Smooth muscle cell (in vitro differentiated cells): Measurements from ENCODE around the gene FCN1. TPM values are rescaled to one million over a fixed set of nuclear protein-coding genes. Genes with fewer than 3 reads are reported as not detected.

Source experiments
- DNase-seq: peaks from one replicate; lab custom pipeline; 2025; ENCODE audit not compliant: unreplicated experiment; lab: John Stamatoyannopoulos, UW
- H2AFZ ChIP-seq: fragments of 200-600 bp; sonication (generic); 2 replicates; pipeline ENCODE4 v1.6.0; 2016; ENCODE audit warnings: antibody characterized with exemption, low read depth, mild to moderate bottlenecking
- H3F3A ChIP-seq: fragments of 200-600 bp; sonication (generic); 2 replicates; pipeline ENCODE4 v1.6.0; 2017; ENCODE audit warnings: antibody characterized with exemption, low read depth
- H3K27ac ChIP-seq: fragments of 200-600 bp; sonication (generic); 2 replicates; pipeline ENCODE4 v1.5.1; 2016; ENCODE audit warnings: low read depth, mild to moderate bottlenecking
- H3K27me3 ChIP-seq: fragments of 200-600 bp; sonication (generic); 2 replicates; pipeline ENCODE4 v1.6.1; 2016; ENCODE audit warnings: low read depth, mild to moderate bottlenecking
- H3K36me3 ChIP-seq: fragments of 200-600 bp; sonication (generic); 2 replicates; pipeline ENCODE4 v1.5.1; 2016; ENCODE audit warnings: low read depth
- H3K4me1 ChIP-seq: fragments of 200-600 bp; sonication (generic); 2 replicates; pipeline ENCODE4 v1.5.1; 2016; ENCODE audit warnings: low read depth
- H3K4me2 ChIP-seq: fragments of 200-600 bp; sonication (generic); 2 replicates; pipeline ENCODE4 v1.6.0; 2016; ENCODE audit warnings: mild to moderate bottlenecking
- H3K4me3 ChIP-seq: fragments of 200-600 bp; sonication (generic); 2 replicates; pipeline ENCODE4 v1.5.1; 2016; ENCODE audit warnings: mild to moderate bottlenecking
- H3K79me2 ChIP-seq: fragments of 200-600 bp; sonication (generic); 2 replicates; pipeline ENCODE4 v1.6.0; 2016; ENCODE audit warnings: low read depth, mild to moderate bottlenecking
- H3K9ac ChIP-seq: fragments of 200-600 bp; sonication (generic); 2 replicates; pipeline ENCODE4 v1.6.0; 2016; ENCODE audit warnings: low read depth
- H3K9me3 ChIP-seq: fragments of 200-600 bp; sonication (generic); replicated peaks from 2 replicates; pipeline ENCODE4 v1.5.1; 2016; ENCODE audit warnings: low read depth
- H4K20me1 ChIP-seq: fragments of 200-600 bp; sonication (generic); 2 replicates; pipeline ENCODE4 v1.6.0; 2016; ENCODE audit warnings: low read depth
- WGBS: methylation state at CpG from one replicate; pipeline ENCODE4 v1.1.7; 2016; ENCODE audit warnings: low lambda C conversion rate; 5-methylcytosine and 5-hydroxymethylcytosine counted together
- polyA plus RNA-seq: library from polyadenylated mRNA; unstranded; fragments of >200 nt; fragmentation: Nextera tagmentation; extraction: Ambion mirVana; gene quantifications from 2 replicates; pipeline ENCODE4 v1.2.1, GENCODE V29; 2016
- total RNA-seq: library from RNA; depleted of rRNA; stranded (reverse); fragments of >200 nt; gene quantifications from 2 replicates; pipeline ENCODE4 v1.2.3, GENCODE V29; 2014
- TF ChIP-seq, protein P1 (sequence below): fragments of 200-600 bp; sonication (generic); IDR thresholded peaks from 2 replicates; pipeline ENCODE4 v1.5.1; 2017; ENCODE audit warnings: borderline replicate concordance, mild to moderate bottlenecking, antibody characterized with exemption; ENCODE audit not compliant: insufficient read depth, poor library complexity, severe bottlenecking

FCN1 gene
- total and polyA plus RNA-seq, 2 experiments from 2014 or later = 0.13 TPM; not detected in 1

DNA sequence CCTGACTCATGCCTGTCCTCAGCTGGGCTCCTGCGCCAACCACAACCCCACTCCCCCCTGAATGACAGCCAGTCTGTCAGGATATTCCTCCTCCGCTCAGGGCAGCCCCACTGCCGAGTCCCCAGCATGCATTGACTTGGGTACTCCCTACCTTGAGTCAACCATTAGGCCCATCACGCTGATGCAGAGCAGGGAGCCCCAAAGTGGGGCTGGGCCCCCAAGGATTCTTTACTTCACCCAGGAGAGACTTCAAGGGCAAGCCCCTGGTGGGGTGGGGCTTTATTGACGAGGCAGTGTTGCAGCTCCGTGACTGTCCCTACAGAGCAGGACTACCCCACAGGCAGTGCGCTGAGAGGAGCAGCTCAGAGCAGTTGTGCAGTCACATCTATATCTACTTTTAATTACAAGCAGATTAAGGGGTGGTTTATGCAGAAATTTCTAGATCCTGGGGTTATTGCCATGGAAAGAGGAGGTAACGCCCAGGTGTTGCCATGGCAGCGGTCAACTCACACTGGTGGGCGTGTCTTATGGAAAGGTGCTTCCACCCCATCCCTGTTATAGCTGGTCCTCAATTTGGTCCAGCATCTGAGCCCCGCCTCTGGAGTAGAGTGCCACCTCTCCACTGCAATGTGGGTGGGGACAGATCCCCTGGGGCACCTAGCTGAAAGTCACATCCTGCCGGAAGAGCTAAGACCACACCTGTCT is 32.1 kb upstream of the FCN1 start:
- no peaks in the 10 kb centered on the region for H3K79me2 ChIP-seq
- no peaks in the 10 kb centered on the region for H3F3A ChIP-seq
- no peak overlapping the region for H3K9ac ChIP-seq
- no peak for DNase-seq
- H3K27me3 ChIP-seq = no peaks in the 10 kb centered on the region
- peaks cover 3% of the 10 kb centered on the region for H3K4me1 ChIP-seq
- no peak overlapping the region for H3K27ac ChIP-seq
- TF ChIP-seq, protein P1, sequence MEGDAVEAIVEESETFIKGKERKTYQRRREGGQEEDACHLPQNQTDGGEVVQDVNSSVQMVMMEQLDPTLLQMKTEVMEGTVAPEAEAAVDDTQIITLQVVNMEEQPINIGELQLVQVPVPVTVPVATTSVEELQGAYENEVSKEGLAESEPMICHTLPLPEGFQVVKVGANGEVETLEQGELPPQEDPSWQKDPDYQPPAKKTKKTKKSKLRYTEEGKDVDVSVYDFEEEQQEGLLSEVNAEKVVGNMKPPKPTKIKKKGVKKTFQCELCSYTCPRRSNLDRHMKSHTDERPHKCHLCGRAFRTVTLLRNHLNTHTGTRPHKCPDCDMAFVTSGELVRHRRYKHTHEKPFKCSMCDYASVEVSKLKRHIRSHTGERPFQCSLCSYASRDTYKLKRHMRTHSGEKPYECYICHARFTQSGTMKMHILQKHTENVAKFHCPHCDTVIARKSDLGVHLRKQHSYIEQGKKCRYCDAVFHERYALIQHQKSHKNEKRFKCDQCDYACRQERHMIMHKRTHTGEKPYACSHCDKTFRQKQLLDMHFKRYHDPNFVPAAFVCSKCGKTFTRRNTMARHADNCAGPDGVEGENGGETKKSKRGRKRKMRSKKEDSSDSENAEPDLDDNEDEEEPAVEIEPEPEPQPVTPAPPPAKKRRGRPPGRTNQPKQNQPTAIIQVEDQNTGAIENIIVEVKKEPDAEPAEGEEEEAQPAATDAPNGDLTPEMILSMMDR = no peak
- no peaks in the 10 kb centered on the region for H3K9me3 ChIP-seq
- H3K4me2 ChIP-seq = no peak overlapping the region
- WGBS = 88% methylated on average over 12 of the region's 12 CpGs
- H3K4me3 ChIP-seq = no peak overlapping the region
- H2AFZ ChIP-seq = no peak overlapping the region
- no peaks in the 10 kb centered on the region for H3K36me3 ChIP-seq
- no peaks in the 10 kb centered on the region for H4K20me1 ChIP-seq

DNA sequence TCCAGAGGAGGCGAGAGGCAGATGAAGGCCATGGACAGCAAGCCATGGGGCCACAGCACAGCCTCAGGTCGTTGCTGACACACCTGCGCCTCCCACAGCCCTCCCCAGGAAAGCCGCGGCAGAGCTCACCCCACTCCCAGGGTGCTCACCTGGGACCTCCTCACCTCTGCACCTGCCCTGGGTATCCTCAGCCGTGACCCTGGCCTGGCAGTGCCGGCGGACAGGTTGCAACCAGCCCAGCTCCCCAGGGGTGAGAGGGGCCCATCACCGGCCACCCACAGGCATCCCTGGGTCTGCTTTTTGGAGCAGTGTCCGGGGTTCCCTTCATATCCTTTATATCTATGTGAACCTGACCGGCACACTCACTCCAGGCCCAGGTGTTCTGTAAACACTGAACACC is 30.4 kb upstream of the FCN1 start:
- Histone ChIP-seq H3F3A (no peaks in the 10 kb centered on the region), H4K20me1 (no peaks in the 10 kb centered on the region), H3K9ac (no peak overlapping the region), H3K4me1 (peaks cover 11% of the 10 kb centered on the region), H2AFZ (no peak overlapping the region), H3K9me3 (no peaks in the 10 kb centered on the region), H3K27ac (no peak overlapping the region), H3K4me2 (no peak overlapping the region), H3K79me2 (no peaks in the 10 kb centered on the region), H3K4me3 (no peak overlapping the region), H3K27me3 (no peaks in the 10 kb centered on the region), H3K36me3 (no peaks in the 10 kb centered on the region)
- TF ChIP-seq, protein P1 = no peak
- DNase-seq = no peak
- WGBS = 90% methylated on average over 11 of the region's 11 CpGs

DNA sequence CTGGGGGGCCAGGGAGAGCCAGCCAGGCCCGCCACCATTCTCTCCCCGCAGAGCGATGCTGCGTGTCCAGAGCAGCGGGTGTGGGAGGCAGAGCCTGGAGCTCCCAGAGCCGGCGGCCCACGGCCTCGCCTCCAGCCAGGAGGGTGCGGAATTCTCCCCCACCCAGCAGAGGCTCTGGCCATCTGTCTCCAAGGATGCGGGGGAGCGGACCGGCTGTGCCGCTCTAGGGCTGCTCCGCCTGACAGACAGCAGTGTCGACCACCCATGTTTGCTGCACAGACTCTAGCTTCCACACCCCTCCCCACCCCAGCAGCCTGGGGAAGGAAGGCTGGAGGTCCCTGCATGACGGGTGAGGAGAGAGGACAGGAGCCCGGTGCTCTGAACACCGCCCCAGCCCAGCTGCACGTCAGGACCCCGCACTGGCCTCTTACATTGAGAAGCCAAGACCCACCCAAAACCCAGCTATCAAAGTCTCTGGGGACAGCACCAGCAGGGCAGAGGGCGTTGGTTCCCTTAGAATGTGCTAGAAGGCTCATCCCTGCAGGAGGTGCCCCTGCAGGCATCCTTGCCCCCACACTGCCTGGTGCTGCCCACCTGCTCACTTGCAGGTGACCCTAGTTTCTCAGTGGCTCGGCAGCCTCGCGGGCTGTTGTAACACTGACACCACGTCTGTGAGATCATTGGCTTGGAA is 29.7 kb upstream of the FCN1 start:
- H3K4me3 ChIP-seq = no peak overlapping the region
- no peak for DNase-seq
- 88% methylated on average over 26 of the region's 26 CpGs for WGBS
- H4K20me1 ChIP-seq = no peaks in the 10 kb centered on the region
- no peak overlapping the region for H3K9ac ChIP-seq
- H3K36me3 ChIP-seq = no peaks in the 10 kb centered on the region
- no peak overlapping the region for H3K4me2 ChIP-seq
- H3F3A ChIP-seq = no peaks in the 10 kb centered on the region
- no peaks in the 10 kb centered on the region for H3K27me3 ChIP-seq
- TF ChIP-seq, protein P1 = no peak
- H3K9me3 ChIP-seq = no peaks in the 10 kb centered on the region
- H3K4me1 ChIP-seq = peaks cover 11% of the 10 kb centered on the region
- no peak overlapping the region for H2AFZ ChIP-seq
- H3K27ac ChIP-seq = no peak overlapping the region
- no peaks in the 10 kb centered on the region for H3K79me2 ChIP-seq
